Stimulated activated CD4-positive, alpha-beta T cell treated with anti-CD3 and anti-CD28 coated beads, Interleukin-1b, Interleukin-23, amount 100 ng/mL, for 4 hours (primary cell): ENCODE data around the gene VAT1.

Source experiments
- DNase-seq, 2 donors: peaks; one replicate each; pipeline ENCODE4 v3.0.0-alpha.2; 2020; ENCODE audit warnings: low read depth in 2 of 2

VAT1 gene

DNA sequence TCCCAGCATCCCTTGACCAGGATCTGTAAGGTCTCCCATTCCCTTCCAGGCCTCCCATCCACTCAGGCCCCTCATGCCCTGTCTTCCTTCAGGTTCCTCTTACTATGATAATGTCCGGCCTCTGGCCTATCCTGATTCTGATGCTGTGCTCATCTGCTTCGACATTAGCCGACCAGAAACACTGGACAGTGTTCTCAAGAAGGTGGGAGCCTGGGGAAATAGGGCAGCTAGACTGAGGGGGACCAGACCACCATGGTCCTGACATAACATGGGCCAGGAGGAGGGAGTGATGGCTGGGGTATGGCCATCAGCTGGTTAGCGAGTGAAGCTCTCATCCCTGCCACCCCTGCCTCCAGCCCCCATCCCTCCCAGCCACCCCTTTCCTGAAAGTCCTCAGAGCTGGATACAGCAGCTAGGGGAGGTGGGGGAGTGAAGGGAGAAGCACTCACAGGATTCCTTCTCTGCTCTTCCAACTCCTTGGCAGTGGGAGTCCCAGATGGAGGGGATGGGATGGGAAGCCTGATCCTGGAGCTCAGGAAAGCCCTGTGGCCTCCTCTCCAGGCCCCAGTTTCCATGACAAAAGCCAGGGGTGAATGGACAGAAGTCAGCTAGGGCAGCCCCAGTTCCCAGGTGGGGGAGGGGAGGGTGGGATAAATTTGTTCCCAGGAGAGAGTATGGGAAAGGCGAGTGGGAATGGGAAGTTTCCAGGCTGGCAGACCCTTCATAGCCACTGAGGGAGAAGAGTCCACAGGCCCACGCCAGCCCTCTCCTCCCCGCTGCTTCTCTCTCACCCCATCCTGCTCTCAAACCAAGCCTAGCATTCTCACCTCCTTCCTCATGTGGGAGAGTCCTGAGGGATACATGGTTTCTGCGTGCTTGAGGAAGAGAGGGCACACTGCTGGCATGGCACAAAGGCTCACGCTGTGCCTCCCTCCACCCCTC, 5.2 kb upstream of the VAT1 start:
- DNase-seq, result no peak

DNA sequence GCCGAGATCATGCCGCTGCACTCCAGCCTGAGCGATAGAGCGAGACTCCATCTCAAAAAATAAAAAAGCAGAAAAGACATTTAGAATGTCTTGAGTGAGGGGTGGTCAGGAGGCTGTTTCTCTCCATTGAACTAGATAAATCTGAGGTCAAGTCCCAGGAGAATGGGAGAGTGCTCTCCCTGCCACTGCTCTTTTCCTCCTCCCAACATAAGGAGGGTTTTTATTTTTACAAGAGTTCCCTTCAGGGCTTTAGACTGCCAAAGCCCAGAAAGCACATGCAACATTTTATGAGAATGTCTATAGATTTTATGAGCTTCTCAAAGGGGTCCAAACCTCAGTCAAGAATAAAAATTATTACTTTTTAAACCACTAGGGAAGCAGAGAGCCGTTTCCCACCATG, 4.4 kb upstream of the VAT1 start:
- DNase-seq, result no peak

DNA sequence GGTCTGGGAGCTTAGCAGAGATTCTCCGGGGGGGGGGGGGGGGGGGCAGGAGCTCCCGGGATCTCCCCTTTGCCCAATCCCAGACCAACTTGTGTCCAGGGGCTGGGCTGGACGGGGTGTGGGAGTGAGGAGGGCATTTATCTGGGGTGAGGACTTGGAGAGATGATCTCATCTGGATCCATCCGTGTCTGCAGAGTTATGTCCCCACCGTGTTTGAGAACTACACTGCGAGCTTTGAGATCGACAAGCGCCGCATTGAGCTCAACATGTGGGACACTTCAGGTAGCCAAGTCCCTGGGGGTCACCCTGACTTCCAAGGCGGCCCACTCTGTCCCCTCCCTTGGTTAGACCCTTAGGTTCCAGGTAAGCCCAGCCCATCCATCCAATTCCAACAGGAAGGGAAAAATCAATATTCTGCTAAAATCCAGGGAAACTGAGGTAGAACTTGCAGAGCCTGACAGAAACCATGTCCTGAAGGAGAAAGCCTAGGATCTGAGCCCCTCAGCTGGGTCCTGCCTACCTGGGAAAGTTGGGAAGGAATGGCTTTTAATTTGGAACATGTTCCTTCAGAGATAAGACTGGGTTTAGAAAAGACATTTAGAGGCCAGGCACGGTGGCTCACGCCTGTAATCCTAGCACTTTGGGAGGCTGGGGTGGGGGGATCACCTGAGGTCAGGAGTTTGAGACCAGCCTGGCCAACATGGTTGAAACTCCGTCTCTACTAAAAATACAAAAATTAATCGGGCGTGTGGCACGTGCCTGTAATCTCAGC, 3.8 kb upstream of the VAT1 start:
- no peak for DNase-seq

DNA sequence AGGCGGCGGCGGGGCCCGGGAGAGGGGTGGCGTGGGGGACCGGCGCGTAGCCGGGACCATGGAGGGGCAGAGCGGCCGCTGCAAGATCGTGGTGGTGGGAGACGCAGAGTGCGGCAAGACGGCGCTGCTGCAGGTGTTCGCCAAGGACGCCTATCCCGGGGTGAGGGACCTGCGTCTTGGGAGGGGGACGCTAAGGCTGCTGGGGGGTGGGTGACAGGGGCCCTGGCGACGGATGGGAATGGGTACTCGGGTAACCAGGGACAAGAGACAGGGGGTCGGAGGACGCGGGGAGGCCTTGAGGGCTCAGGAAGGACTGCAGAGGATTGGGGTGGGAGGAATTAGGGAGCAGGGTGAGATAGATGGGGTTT, 3.1 kb upstream of the VAT1 start:
- DNase-seq, result no peak

DNA sequence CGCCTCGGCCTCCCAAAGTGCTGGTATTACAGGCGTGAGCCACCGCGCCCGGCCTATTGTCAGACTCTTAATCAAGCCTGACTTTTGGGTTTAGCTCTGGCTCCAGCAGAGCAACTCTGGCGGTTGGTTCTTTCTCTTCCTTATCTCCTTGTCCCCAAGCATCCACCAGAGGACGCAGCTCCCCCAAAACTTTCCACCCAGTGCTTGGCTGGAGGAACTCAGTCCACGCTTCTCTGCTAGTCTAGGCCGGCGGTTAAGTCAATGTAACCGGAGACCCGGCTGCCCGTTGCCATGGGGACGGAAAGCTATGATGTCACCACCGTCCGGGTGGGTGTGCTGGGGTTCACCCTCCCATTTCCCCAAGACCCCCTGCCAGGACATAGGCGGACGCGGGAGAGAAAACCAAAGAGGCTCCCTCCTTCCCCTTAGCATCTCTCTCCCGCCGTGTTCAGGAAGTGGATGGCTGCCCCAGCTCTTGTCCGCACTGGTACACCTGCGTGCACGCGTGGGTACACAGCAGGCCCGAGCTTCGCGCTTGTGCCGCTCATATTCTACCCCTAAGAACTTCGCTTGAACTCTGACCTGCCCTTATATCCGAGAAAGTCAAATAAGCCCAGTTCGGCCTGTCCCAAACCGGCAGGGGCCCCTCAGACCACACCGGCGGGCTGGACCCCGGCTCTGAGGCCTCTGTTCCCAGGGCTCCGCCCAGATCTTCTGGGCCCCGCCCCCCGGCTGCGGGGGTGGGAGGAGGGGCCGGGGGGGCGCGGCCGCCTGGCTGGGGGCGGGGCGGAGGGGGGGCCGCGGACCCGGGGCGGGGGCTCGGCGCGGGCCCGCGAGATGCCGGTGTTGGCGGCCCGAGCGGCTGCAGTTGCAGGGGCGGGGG, 2.5 kb upstream of the VAT1 start, which contains the start of gene RND2:
RND2 (plus strand) TSS at position 825 of the 883 bp plus-strand sequence. CDS start 117 bp downstream, outside the sequence.
- peak; percentile 71 for DNase-seq

DNA sequence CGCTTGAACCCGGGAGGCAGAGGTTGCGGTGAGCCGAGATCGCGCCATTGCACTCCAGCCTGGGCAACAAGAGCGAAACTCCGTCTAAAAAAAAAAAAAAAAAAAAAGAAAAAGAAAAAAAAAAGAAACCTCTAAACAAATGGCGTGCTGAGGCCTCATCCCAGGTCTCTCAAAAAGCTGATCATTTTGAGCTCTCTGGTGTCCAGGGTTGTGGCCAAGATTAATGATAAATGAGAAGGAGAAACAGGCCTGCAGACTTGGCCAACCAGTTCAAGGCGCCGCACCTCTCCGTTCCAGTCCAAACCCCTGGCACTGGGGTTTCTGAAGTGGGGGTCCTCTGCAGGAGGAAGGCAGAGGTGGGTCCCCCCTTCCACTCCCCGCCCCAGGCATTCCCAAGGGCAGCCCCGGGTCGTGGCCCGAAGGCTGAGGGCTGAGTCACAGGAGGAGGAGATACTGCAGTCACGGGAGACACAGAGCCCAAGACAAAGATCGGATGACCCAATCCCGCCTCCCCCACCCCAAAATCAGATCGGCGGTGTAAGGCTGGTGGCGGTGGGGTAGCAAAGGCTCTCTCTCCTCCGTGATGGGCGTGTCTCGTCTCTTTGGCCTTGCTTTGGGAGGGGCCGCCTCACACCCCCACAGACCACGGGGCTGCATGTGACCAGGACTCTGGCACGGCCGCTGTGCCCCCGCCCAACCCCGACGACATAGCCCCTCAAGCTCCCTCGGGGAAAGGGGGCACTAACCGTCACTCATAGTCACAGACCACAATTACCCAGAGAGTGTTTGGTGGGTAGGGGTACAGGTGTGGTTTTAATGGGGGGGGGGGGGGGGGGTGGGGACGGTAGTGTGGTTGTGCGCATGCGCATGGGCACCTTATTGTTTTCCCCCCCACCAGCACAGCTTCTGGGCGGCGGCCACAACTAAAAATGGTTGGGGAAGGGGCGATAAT, 1.1 kb downstream of the VAT1 start:
- DNase-seq, result peak in 1 of 2 donors; percentile 29

DNA sequence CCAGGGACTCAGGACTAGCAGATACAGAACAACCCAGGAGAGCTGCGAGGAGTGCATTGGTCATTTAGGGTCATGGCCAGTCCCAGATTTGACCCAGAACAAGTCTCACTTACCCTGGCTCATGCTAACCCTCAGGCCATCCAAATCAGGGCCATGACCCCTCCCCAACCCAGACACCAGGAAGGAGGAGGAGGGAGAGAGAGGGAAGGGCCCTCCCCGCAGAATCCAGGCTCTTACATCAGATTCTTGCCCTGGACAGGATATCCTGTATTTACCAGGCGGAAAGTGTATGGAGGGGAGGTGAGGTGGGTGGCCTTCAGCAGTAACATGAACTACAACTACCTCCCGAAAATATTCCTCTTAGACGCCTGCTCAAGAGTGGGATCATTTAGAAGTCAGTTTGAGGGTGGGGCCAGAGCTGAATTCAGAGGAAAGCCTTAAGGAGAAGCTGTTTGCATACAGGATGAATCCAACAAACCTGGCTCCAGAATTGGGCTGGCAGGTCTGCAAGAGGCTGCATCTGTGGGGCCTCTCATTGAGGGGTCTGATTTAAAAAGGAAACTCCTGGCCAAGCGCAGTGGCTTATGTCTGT, 2.1 kb downstream of the VAT1 start:
- no peak for DNase-seq

DNA sequence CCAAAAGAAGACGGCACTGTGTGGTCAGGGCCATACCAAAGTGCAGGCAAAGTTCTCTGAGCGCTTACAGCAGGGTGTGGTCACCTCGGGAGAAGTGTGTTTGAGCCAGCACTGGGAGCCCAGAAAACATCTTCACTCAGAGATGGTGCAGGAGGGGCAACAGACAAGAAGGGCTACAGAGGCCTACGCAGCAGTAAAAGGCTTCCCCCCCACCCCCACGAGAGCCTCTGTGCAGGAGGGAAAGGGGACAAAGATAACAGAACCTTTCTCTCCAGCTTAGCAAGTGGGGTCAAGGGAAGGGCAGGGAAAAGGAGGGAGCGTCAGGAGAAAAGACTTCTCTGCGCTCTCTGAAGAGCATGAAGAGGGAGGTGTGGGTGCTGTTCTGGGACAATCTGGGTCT, 2.8 kb downstream of the VAT1 start:
- DNase-seq, result no peak

DNA sequence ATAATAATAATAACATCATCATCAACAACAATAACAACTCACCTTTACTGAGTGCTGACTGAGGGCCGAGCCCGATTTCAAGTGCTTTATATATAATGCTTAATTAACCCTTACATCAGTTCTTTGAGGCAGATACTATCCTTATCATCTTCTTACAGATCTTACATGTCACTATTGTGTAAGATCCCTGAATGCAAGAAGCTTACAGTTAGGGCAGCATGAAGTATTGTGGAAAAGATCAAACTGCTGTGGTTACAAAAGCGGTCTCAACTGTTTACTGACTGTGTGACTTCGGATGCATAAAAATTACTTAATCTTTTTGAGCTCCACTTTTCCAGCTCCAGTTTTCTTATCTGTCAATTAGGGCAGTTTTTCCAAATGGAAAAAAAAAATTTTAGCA, 3.3 kb downstream of the VAT1 start:
- no peak for DNase-seq

DNA sequence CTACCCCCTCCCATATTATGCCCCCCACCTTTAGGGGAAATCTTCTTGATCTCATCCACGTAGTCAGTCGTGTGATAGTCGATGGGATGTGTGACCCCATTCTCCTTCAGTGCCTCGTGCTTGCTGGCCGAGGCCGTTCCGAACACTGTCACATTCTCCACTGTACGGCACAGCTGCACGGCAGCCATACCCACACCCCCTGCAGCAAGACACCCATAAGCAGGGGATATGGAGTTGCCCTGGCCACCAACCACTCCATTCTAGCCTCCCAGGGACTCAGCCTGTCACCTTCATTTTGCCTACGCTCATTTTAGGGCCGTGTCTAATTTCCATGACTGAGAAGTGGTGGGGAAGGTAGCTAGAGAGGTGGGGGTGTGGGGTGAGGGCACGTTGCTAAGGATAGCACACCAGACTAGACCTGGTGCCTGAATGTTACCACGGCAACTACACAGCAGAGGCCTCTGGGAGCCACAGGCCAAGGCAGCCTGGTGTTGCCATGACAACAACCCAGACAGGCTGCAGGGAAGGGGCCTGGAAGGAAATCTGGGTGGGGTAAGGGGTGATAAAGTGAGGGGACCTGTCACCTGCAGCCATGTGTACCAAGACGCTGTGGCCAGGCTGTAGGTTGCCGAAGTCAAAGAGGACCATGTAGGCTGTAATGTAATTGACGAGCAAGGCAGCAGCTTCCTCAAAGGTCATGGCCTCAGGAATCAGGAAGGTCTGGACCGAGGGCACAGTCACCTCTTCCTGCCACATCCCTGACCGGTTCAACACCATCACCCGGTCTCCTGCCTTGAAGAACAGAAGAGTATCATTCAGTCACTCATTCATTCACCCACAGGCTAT, 4.0 kb downstream of the VAT1 start:
- DNase-seq, result no peak

DNA sequence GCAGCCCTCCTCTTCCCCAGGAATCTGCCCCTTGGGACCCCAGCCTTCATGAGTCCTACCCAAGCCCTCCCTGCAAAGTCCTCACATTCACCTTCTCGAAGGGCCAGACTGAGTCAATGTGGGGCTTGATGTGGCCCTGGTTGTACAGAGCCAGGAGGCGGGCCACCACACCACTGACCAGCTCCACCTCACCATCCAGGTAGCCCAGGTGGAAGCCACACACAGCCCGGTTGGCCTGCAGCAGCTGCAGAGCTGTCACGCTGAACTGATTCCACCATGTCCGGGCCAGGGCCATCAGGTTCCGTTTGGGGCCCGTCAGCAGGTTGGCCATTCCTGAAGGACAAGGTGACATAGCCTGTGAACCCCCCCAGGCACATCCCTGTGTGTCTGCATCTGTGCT, 6.0 kb downstream of the VAT1 start:
- no peak for DNase-seq

DNA sequence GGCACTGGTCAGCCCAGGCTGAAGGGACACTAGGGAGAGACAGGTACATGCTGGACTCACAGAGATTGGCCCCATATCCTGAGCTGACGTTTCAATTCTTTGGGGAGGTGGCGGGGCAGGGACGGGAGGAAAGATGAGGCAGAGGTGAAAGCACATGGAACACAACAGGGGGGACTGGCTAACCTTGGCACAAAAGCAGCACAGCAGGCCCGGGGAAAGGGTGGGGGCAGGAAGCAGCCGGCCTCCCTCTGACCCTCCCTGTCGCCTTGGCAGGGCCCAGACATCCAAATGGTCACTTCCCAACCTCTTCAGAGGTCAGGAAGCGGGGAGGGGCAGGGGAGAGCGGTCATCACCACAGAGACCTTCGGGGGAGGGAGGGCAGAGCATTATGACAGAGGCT, 6.6 kb downstream of the VAT1 start:
- DNase-seq, result no peak

DNA sequence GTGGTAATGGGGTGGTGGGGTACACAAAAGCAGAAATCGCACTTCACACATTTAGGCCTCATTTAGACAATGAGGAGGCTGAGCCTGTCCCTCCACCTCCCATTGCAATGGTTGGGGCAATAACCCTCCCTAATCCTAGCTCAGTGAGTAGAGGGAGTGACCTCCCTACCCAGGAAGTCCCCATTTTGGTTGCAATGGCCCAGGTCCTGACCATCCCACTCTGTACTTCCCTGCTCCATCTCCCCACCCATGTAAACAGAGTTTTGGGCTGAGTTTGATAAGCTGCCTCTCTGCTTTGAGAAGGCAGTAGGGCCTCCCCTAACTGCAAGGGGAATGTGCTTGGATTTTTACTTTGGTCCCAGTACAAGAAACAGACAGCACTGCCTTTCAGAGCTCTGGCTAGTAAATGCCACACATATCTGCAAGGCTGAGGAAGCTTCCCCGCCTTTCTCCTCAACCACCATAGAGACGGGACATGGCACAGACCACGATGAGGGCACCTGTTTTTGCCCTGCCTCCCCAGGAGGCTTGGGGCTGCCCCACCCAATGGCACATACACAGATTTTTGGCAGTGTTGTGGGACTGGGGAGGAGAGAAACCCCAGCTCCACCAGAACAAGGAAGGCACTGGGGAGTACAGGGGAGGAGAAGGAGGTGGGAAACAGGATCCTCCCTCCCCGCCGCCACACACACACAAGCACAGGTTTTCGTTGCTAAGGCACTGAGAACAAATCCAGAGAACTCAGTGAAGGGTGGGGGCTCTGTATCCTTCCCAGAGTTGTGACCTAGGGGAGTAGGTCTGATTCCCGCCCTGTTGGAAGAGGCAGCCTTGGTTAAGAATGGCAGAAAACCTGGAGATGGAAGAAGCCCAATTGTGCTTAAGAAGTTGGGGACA, 7.3 kb downstream of the VAT1 start:
- no peak for DNase-seq

DNA sequence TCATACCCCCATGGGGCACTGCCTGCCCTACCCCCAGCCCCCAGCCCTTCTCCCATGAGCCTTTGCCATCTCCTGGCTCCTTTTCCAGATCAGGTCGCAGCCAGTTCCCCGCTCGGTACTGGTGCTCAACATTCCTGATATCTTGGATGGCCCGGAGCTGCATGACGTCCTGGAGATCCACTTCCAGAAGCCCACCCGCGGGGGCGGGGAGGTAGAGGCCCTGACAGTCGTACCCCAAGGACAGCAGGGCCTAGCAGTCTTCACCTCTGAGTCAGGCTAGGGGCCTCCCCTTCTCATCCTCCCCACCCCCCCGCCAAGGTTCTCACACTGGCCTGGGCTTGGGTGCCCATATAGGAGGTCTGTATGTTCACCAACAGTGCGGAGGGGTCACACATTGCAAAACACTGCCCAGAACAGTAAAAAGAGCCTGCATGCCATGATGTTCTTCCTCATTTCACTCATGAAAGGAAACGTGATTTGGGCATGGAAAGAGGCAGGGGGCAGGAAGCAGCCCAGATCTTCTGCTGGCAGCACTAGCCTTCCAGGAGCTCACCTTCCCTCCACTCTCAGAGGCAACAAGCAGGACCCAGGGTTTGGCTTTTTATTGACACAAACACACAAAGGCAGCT, 8.1 kb downstream of the VAT1 start:
- no peak for DNase-seq

DNA sequence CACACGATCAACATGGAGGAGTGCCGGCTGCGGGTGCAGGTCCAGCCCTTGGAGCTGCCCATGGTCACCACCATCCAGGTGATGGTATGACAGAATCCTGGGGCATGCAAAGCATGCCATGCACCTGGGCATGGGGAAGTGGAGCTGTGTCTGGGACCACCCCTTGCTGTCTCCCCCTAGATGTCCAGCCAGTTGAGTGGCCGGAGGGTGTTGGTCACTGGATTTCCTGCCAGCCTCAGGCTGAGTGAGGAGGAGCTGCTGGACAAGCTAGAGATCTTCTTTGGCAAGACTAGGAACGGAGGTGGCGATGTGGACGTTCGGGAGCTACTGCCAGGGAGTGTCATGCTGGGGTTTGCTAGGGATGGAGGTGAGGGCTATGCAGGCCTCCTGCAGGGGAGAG, 8.9 kb downstream of the VAT1 start:
- DNase-seq, result no peak

DNA sequence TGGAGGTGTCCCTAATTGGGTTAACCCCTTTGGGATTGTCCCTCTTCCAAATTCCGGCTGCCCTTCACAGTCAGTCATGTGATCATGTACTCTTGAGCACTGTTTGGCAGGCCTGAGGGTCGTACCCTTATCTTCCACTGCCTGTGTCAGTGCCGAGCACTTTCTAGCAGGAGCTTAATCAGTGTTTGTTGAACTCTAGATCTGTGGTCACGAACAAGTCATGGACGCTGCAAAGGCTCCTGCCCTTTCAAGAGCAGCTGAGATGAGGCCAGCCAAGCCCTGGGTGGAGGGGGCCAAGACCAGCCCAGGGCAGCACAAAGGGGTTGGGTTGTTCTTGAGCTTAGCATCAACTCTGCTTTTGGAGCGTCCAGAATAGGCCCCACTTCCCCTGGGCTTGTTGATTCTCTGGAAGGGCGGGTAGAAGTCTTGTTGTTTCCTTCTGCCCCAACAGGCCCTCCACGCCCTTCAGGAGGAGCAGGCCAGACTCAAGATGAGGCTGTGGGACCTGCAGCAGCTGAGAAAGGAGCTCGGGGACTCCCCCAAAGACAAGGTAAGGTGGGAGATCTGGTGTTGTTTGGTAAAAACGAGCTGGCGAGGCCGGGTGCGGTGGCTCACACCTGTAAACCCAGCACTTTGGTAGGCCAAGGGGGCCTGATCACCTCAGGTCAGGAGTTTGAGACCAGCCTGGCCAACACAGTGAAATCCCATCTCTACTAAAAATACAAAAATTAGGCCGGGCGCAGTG, 10.3 kb downstream of the VAT1 start:
- no peak for DNase-seq

DNA sequence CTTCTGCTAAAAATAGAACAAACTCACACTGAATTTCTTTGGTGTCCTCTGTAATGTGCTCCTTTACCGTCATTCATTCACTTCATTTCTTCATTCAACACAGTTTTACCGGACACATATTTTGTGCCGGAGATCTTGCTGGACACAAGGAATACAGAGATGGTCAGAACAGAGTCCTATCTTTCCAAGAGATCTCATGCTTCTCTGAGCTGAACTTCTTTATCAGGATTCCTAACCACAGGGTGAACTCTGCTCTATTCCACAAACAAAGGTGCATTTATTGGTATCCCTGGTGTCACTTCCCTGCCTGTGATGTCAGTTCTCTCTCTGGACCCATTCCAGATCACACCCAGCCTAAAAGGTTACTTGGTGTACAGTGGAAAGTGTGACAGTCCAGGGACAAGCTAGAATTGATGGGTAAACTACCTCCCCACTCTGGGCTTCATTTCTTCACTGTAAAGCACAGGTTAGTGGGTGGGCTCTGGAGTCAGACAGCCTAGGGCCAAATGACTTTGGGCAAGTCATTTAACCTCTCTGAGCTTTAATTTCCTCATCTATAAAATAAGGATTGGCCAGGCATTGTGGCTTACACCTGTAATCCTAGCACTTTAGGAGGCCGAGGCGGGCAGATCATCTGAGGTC, 11.4 kb downstream of the VAT1 start:
- no peak for DNase-seq
